ENCODE results near the gene MTMR11.
"Not testable (repeated sequence)": the region's sequence is repeated elsewhere in the genome, so short reads cannot be mapped to it uniquely, and the experiment has no call there.

The MTMR11 gene

GRCh38 chr1:149936170-149936991, at the start of gene MTMR11:
TSS of gene MTMR11 (minus strand) at chr1:149936879. CDS start at chr1:149936647, 232 bp downstream.
- Mint-ChIP-seq H3K4me3 (no peak within 1 kb of the TSS), H3K27me3 (peaks cover 47 to 48% of the 10 kb centered on the region in 2 donors), H3K27ac (peak within 1 kb of the TSS; percentile 59), H3K36me3 (no peaks in the 10 kb centered on the region), H3K9me3 (no peaks in the 10 kb centered on the region), H3K4me1 (peaks cover 12 to 14% of the 10 kb centered on the region in 2 donors)
- no peak for DNase-seq
- no peak for ATAC-seq (replicated peaks)

GRCh38 chr1:149979972-149980540, 43.4 kb upstream of the MTMR11 start:
- peak; percentile 27 to 46 for ATAC-seq (replicated peaks)
- H3K36me3 Mint-ChIP-seq, result peaks cover 18 to 58% of the 10 kb centered on the region in 2 donors
- H3K4me1 Mint-ChIP-seq, result peaks cover 7 to 11% of the 10 kb centered on the region in 2 donors
- no peak overlapping the region for H3K4me3 Mint-ChIP-seq
- DNase-seq, result no peak
- H3K27me3 Mint-ChIP-seq, result peaks cover 24 to 59% of the 10 kb centered on the region in 2 donors
- no peak overlapping the region for H3K27ac Mint-ChIP-seq
- H3K9me3 Mint-ChIP-seq, result no peaks in the 10 kb centered on the region

DNA sequence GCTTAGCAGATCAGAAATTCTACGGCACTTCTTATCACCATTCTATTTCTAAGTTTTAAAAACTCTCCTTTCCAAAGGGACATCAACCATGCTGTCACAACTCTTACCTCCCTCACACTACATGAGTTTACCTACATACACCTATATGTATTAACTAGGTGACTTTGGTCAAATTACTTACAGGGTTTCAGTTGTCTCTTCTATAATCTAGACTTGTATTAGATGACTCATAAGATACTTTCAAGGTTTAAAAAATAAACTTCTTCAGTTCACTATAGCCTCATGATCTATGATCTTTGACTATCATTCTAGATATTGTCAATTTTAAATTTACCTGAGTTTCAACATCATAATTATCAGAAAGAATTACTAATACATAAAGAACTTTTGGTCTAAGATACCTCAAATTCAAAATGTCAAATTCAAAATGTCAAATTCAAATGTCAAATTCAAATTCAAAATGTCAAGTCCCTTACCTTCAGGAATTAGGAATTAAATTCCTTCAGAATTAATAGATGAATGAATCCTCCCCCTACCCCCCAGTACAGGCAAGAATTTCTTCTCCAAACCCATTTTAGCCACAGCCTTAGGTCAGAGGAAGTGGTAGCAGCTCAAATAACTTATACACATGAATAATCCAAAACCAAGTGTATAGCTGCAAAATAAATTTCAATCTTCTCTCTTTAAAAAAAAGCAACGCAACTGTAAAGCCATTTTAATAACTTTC, 42.7 kb upstream of the MTMR11 start:
- H3K4me3 Mint-ChIP-seq, result no peak overlapping the region
- H3K9me3 Mint-ChIP-seq, result no peaks in the 10 kb centered on the region
- peaks cover 20 to 60% of the 10 kb centered on the region in 2 donors for H3K27me3 Mint-ChIP-seq
- ATAC-seq (replicated peaks) (peak; percentile 70 to 81), DNase-seq (no peak)
- H3K4me1 Mint-ChIP-seq, result peaks cover 7 to 11% of the 10 kb centered on the region in 2 donors
- peaks cover 17 to 56% of the 10 kb centered on the region in 2 donors for H3K36me3 Mint-ChIP-seq
- no peak overlapping the region for H3K27ac Mint-ChIP-seq

DNA sequence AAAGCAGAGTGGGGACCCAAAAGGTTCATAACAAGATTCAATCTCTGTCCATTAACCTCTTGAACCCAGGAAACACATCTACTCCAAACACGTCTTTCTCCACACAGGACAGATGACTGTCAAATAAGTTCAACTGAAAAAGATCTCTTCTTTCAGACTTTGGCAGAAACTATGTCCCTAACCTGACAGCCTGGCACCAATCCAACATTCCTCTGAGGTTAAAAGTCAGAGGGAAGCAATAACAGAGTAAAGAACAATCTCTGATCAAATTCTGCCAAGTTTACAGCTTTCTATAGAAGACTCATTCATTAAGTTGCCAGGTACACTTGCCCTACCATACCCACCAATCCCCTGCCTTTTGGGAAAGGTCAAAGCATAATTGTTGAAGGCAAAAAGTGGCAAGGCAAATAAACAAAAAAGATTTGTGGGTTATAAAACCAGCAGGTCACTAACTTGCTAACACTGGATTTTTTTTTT, 41.9 kb upstream of the MTMR11 start:
- H3K4me1 Mint-ChIP-seq, result peaks cover 7 to 11% of the 10 kb centered on the region in 2 donors
- H3K4me3 Mint-ChIP-seq, result no peak overlapping the region
- ATAC-seq (replicated peaks) (no peak), DNase-seq (no peak)
- H3K36me3 Mint-ChIP-seq, result peaks cover 19 to 55% of the 10 kb centered on the region in 2 donors
- no peaks in the 10 kb centered on the region for H3K9me3 Mint-ChIP-seq
- peaks cover 15 to 58% of the 10 kb centered on the region in 2 donors for H3K27me3 Mint-ChIP-seq
- no peak overlapping the region for H3K27ac Mint-ChIP-seq

- Mint-ChIP-seq H3K9me3 (no peaks in the 10 kb centered on the region), H3K4me1 (peaks cover 6 to 11% of the 10 kb centered on the region in 2 donors), H3K4me3 (no peak overlapping the region), H3K27ac (no peak overlapping the region), H3K27me3 (peaks cover 8 to 47% of the 10 kb centered on the region in 2 donors), H3K36me3 (peaks cover 24 to 56% of the 10 kb centered on the region in 2 donors)
- DNase-seq, result no peak
- no peak for ATAC-seq (replicated peaks)
Observed at GRCh38 chr1:149977345-149977744, 40.7 kb upstream of the MTMR11 start.

- no peak for ATAC-seq (replicated peaks)
- Mint-ChIP-seq H3K4me1 (peaks cover 0 to 2% of the 10 kb centered on the region in 2 donors), H3K9me3 (no peaks in the 10 kb centered on the region), H3K27ac (no peak overlapping the region), H3K36me3 (peaks cover 37 to 58% of the 10 kb centered on the region in 2 donors), H3K27me3 (peaks cover 7 to 22% of the 10 kb centered on the region in 2 donors), H3K4me3 (no peak overlapping the region)
- no peak for DNase-seq
Observed at GRCh38 chr1:149972547-149972946, 35.9 kb upstream of the MTMR11 start.

DNA sequence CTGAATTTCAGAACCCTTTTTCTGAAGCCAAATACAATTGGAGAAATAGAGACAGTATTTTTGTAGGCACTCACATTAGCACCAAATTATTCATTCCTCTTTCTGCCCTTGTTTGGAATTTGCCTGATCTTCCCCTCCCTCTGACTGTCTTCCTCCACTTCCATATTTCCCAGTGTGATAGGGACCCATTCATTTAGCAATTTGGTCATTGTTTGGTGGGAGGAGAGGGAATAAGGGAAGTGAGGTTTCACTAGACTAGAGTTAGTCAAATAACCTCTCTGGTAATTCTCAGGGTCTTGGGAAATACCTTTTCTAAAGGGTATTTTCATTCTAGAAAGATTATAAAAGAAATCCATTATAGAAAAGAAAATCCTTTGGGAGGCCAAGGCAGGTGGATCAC, 31.0 kb upstream of the MTMR11 start:
- H3K27ac Mint-ChIP-seq, result no peak overlapping the region
- H3K27me3 Mint-ChIP-seq, result peaks cover 5 to 12% of the 10 kb centered on the region in 2 donors
- ATAC-seq (replicated peaks) (no peak), DNase-seq (no peak)
- no peak overlapping the region for H3K4me3 Mint-ChIP-seq
- H3K36me3 Mint-ChIP-seq, result peaks cover 41 to 61% of the 10 kb centered on the region in 2 donors
- H3K9me3 Mint-ChIP-seq, result no peaks in the 10 kb centered on the region
- no peaks in the 10 kb centered on the region for H3K4me1 Mint-ChIP-seq

GRCh38 chr1:149967041-149967440, 30.4 kb upstream of the MTMR11 start:
- H3K27ac Mint-ChIP-seq, result no peak overlapping the region
- H3K4me3 Mint-ChIP-seq, result no peak overlapping the region
- ATAC-seq (replicated peaks) (no peak), DNase-seq (no peak)
- peaks cover 41 to 55% of the 10 kb centered on the region in 2 donors for H3K36me3 Mint-ChIP-seq
- no peaks in the 10 kb centered on the region for H3K9me3 Mint-ChIP-seq
- H3K4me1 Mint-ChIP-seq, result peaks cover 3 to 4% of the 10 kb centered on the region in 2 donors
- peaks cover 5 to 12% of the 10 kb centered on the region in 2 donors for H3K27me3 Mint-ChIP-seq

DNA sequence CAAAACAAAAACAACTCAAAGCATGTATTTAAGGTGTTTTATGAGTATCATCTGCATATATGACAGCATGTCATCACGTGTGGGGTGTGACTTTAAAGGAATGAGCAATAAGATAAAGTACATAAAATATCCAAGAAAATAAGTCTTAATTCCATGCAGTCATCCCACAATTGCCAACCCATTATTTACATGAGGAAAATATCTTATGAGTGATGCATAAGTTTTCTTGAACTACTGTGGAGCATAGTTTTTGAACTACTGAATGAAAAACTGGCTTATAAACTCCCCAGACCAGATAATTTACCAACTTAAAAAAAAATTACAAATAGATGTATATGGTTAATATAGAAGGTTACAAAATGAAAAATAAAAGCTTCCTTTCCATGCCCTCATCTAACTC, 29.7 kb upstream of the MTMR11 start:
- H3K27ac Mint-ChIP-seq, result no peak overlapping the region
- no peaks in the 10 kb centered on the region for H3K9me3 Mint-ChIP-seq
- H3K36me3 Mint-ChIP-seq, result peaks cover 37 to 56% of the 10 kb centered on the region in 2 donors

GRCh38 chr1:149965440-149965839, 28.8 kb upstream of the MTMR11 start:
- peaks cover 31 to 56% of the 10 kb centered on the region in 2 donors for H3K36me3 Mint-ChIP-seq

More for the DNA sequence above, 29.7 kb upstream of the MTMR11 start:
- Mint-ChIP-seq H3K27me3 (peaks cover 5 to 13% of the 10 kb centered on the region in 2 donors), H3K4me1 (peaks cover 3 to 7% of the 10 kb centered on the region in 2 donors), H3K4me3 (no peak overlapping the region)
- ATAC-seq (replicated peaks), result no peak
- DNase-seq, result no peak

GRCh38 chr1:149963358-149963757, 26.7 kb upstream of the MTMR11 start:
- no peaks in the 10 kb centered on the region for H3K9me3 Mint-ChIP-seq
- H3K4me1 Mint-ChIP-seq, result peaks cover 3 to 7% of the 10 kb centered on the region in 2 donors
- H3K36me3 Mint-ChIP-seq, result peaks cover 47 to 74% of the 10 kb centered on the region in 2 donors
- ATAC-seq (replicated peaks) (no peak), DNase-seq (no peak)
- no peak overlapping the region for H3K4me3 Mint-ChIP-seq
- no peak overlapping the region for H3K27ac Mint-ChIP-seq
- H3K27me3 Mint-ChIP-seq, result peaks cover 21 to 31% of the 10 kb centered on the region in 2 donors

More at GRCh38 chr1:149965440-149965839, 28.8 kb upstream of the MTMR11 start:
- Mint-ChIP-seq H3K27ac (no peak overlapping the region), H3K4me3 (no peak overlapping the region), H3K4me1 (peaks cover 3 to 7% of the 10 kb centered on the region in 2 donors), H3K27me3 (peaks cover 15 to 21% of the 10 kb centered on the region in 2 donors), H3K9me3 (no peaks in the 10 kb centered on the region)
- no peak for ATAC-seq (replicated peaks)
- DNase-seq, result no peak

GRCh38 chr1:149962736-149963135, 26.1 kb upstream of the MTMR11 start:
- H3K27me3 Mint-ChIP-seq, result peaks cover 21 to 34% of the 10 kb centered on the region in 2 donors
- no peak overlapping the region for H3K4me3 Mint-ChIP-seq
- H3K27ac Mint-ChIP-seq, result no peak overlapping the region
- ATAC-seq (replicated peaks) (no peak), DNase-seq (no peak)
- peaks cover 50 to 75% of the 10 kb centered on the region in 2 donors for H3K36me3 Mint-ChIP-seq
- H3K9me3 Mint-ChIP-seq, result no peaks in the 10 kb centered on the region
- peaks cover 3 to 7% of the 10 kb centered on the region in 2 donors for H3K4me1 Mint-ChIP-seq

DNA sequence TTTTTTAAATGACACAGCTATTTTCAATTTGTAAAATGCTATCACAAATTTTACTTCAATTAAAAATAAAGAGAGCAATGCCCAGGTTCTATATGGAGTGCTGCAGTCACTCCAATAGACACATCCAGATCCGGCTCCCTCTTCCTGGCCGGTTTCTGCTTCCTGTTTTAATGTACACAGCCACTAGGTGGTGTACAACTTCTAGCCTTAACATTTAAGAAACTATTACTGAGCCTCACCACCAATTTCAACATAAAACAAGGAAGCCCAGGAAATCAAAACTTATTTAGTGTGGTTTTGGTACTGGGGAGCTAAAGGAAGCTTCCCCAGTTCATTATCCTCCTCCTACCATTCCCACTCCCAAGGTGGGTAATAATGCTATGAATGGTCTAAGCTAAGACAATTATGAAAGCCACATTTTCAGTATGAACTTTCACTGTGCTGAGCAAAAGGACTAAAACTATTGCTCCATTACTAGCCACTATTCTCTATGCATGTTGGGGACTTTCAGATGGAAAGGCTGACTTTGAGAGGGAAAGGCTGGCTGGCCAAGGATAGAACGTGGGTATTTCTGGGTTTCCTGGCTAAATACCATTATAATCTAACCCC, 25.5 kb upstream of the MTMR11 start:
- Mint-ChIP-seq H3K27me3 (peaks cover 21 to 36% of the 10 kb centered on the region in 2 donors), H3K9me3 (no peaks in the 10 kb centered on the region), H3K36me3 (peaks cover 52 to 77% of the 10 kb centered on the region in 2 donors), H3K4me3 (no peak overlapping the region), H3K27ac (no peak overlapping the region), H3K4me1 (peaks cover 3 to 7% of the 10 kb centered on the region in 2 donors)
- peak; percentile 64 to 70 for ATAC-seq (replicated peaks)
- peak; percentile 18 for DNase-seq

DNA sequence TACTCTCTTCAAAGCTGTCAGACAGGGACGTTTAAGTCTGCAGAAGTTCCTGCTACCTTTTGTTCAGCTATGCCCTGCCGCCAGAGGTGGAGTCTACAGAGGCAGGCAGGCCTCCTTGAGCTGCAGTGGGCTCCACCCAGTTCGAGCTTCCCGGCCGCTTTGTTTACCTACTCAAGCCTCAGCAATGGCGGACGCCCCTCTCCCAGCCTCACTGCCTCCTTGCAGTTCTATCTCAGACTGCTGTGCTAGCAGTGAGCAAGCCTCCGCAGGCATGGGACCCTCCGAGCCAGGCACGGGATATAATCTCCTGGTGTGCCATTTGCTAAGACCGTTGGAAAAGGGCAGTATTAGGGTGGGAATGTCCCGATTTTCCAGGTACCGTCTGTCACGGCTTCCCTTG, 20.9 kb upstream of the MTMR11 start:
- ATAC-seq (replicated peaks); H3K4me1 Mint-ChIP-seq; H3K4me3 Mint-ChIP-seq; H3K27ac Mint-ChIP-seq; DNase-seq; H3K9me3 Mint-ChIP-seq: not testable (repeated sequence)
- Mint-ChIP-seq H3K27me3 (peaks cover 23 to 57% of the 10 kb centered on the region in 2 donors), H3K36me3 (peaks cover 47 to 83% of the 10 kb centered on the region in 2 donors)

Measured in stimulated activated naive B cell treated with anti-CD40 and anti-IgM and Interleukin-4, amounts not matched to agents 10 μg/mL and 1 μg/mL and 100 μg/mL, for 72 hours (primary cell).